HEK293 (cell line): ENCODE results near the gene SLC10A7.

Source experiments
- HOXC10 ChIP-seq: sonication (generic); formaldehyde crosslinking; IDR thresholded peaks from 2 replicates; pipeline ENCODE4 v1.8.1; 2023; ENCODE audit warnings: mild to moderate bottlenecking, missing genetic modification reagents
- YY2 ChIP-seq: fragments of 450-650 bp; formaldehyde crosslinking; IDR thresholded peaks from 2 replicates; pipeline ENCODE4 v1.5.1; 2016; ENCODE audit warnings: missing biosample characterization, missing genetic modification characterization
- ZBTB1 ChIP-seq: fragments of 450-650 bp; formaldehyde crosslinking; IDR thresholded peaks from 2 replicates; pipeline ENCODE4 v1.5.1; 2016; ENCODE audit warnings: missing biosample characterization, missing genetic modification characterization
- ZBTB7A ChIP-seq: fragments of 450-650 bp; formaldehyde crosslinking; IDR thresholded peaks from 2 replicates; pipeline ENCODE4 v1.5.1; 2016; ENCODE audit warnings: low read depth, missing biosample characterization, missing genetic modification characterization
- ZNF280C ChIP-seq: fragments of 450-650 bp; formaldehyde crosslinking; IDR thresholded peaks from 2 replicates; pipeline ENCODE4 v1.5.1; 2016; ENCODE audit warnings: missing biosample characterization, missing genetic modification characterization
- ZNF558 ChIP-seq: fragments of 450-650 bp; formaldehyde crosslinking; IDR thresholded peaks from 2 replicates; pipeline ENCODE4 v1.5.1; 2016; ENCODE audit warnings: missing biosample characterization, missing genetic modification characterization
- ZNF747 ChIP-seq: fragments of 450-650 bp; formaldehyde crosslinking; IDR thresholded peaks from 2 replicates; pipeline ENCODE4 v1.5.1; 2016; ENCODE audit warnings: missing biosample characterization, missing genetic modification characterization
- TF ChIP-seq, protein P1 (sequence below): fragments of 450-650 bp; formaldehyde crosslinking; IDR thresholded peaks from 2 replicates; pipeline ENCODE4 v1.5.1; 2016; ENCODE audit warnings: missing biosample characterization, missing genetic modification characterization
- TF ChIP-seq, protein P2 (sequence below): fragments of 450-650 bp; formaldehyde crosslinking; IDR thresholded peaks from 2 replicates; pipeline ENCODE4 v1.5.1; 2016; ENCODE audit warnings: missing biosample characterization, missing genetic modification characterization

GRCh38 chr4:146428298-146428697, 93.4 kb downstream of the SLC10A7 start:
- TF ChIP-seq, protein P1, sequence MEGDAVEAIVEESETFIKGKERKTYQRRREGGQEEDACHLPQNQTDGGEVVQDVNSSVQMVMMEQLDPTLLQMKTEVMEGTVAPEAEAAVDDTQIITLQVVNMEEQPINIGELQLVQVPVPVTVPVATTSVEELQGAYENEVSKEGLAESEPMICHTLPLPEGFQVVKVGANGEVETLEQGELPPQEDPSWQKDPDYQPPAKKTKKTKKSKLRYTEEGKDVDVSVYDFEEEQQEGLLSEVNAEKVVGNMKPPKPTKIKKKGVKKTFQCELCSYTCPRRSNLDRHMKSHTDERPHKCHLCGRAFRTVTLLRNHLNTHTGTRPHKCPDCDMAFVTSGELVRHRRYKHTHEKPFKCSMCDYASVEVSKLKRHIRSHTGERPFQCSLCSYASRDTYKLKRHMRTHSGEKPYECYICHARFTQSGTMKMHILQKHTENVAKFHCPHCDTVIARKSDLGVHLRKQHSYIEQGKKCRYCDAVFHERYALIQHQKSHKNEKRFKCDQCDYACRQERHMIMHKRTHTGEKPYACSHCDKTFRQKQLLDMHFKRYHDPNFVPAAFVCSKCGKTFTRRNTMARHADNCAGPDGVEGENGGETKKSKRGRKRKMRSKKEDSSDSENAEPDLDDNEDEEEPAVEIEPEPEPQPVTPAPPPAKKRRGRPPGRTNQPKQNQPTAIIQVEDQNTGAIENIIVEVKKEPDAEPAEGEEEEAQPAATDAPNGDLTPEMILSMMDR (tag by site-specific recombination) = no peak
- TF ChIP-seq YY2 (tag by site-specific recombination) (no peak), ZNF747 (no peak), HOXC10 (no peak), ZBTB7A (tag by site-specific recombination) (no peak), ZBTB1 (tag by site-specific recombination) (no peak), ZNF558 (tag by site-specific recombination) (no peak), ZNF280C (tag by site-specific recombination) (no peak)
- TF ChIP-seq, protein P2, sequence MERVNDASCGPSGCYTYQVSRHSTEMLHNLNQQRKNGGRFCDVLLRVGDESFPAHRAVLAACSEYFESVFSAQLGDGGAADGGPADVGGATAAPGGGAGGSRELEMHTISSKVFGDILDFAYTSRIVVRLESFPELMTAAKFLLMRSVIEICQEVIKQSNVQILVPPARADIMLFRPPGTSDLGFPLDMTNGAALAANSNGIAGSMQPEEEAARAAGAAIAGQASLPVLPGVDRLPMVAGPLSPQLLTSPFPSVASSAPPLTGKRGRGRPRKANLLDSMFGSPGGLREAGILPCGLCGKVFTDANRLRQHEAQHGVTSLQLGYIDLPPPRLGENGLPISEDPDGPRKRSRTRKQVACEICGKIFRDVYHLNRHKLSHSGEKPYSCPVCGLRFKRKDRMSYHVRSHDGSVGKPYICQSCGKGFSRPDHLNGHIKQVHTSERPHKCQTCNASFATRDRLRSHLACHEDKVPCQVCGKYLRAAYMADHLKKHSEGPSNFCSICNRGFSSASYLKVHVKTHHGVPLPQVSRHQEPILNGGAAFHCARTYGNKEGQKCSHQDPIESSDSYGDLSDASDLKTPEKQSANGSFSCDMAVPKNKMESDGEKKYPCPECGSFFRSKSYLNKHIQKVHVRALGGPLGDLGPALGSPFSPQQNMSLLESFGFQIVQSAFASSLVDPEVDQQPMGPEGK (tag by site-specific recombination) = no peak
